GM21576 (cell line): ENCODE results near the gene SPRR1B.
"Not testable (repeated sequence)": the region's sequence is repeated elsewhere in the genome, so short reads cannot be mapped to it uniquely, and the experiment has no call there.

Source experiments
- ATAC-seq: cut with Tn5 transposase; IDR thresholded peaks from one replicate; pipeline ENCODE4 v1.9.1; 2021; ENCODE audit warnings: mild to moderate bottlenecking, moderate library complexity; ENCODE audit not compliant: unreplicated experiment

Gene SPRR1B

GRCh38 chr1:153035211-153035610 is 4.2 kb downstream of the SPRR1B start:
- no peak for ATAC-seq

- no peak for ATAC-seq
Observed at GRCh38 chr1:153040950-153041631, 10.1 kb downstream of the SPRR1B start, which contains the start of gene SPRR2D. Gene SPRR2D (minus strand): TSS chr1:153041120. CDS start chr1:153040346, 774 bp downstream.

GRCh38 chr1:153049211-153049610 is 18.2 kb downstream of the SPRR1B start:
- ATAC-seq, result no peak

GRCh38 chr1:153056111-153056510 is 25.1 kb downstream of the SPRR1B start:
- ATAC-seq, result not testable (repeated sequence)

- no peak for ATAC-seq
Observed at GRCh38 chr1:153057375-153057774, 26.4 kb downstream of the SPRR1B start, which contains the start of gene SPRR2A. Gene SPRR2A (minus strand): TSS chr1:153057512. CDS start chr1:153056735, 777 bp downstream.

- no peak for ATAC-seq
Observed at GRCh38 chr1:153058154-153058553, 27.2 kb downstream of the SPRR1B start.

GRCh38 chr1:153058826-153059784 is 28.1 kb downstream of the SPRR1B start:
- ATAC-seq, result no peak

GRCh38 chr1:153070243-153070642 is 39.2 kb downstream of the SPRR1B start:
- no peak for ATAC-seq

GRCh38 chr1:153071511-153071910 is 40.5 kb downstream of the SPRR1B start, which contains the start of gene SPRR2B:
Gene SPRR2B (minus strand): TSS chr1:153071611. CDS start chr1:153070839, 772 bp downstream.
- no peak for ATAC-seq

GRCh38 chr1:153072806-153073726 is 42.1 kb downstream of the SPRR1B start:
- ATAC-seq, result no peak

- no peak for ATAC-seq
Observed at GRCh38 chr1:153081736-153082135, 50.7 kb downstream of the SPRR1B start.
